ENCODE results near the gene RPS28. TPM values are rescaled to one million over a fixed set of nuclear protein-coding genes. Genes with fewer than 3 reads are reported as not detected.
"Not testable (repeated sequence)": the region's sequence is repeated elsewhere in the genome, so short reads cannot be mapped to it uniquely, and the experiment has no call there.

The RPS28 gene
- total RNA-seq, 2 experiments from 2014 or later, result 1,636 to 2,253 TPM

- no peaks in the 10 kb centered on the region for H4K20me1 ChIP-seq (ENCODE audit: insufficient read depth, low read length)
- H3K27ac ChIP-seq (ENCODE audit: low read depth, low read length, poor library complexity, severe bottlenecking), result no peak overlapping the region
- CTCF ChIA-PET (ENCODE audit: unreplicated experiment), result no interaction called here
- no peaks in the 10 kb centered on the region for H3K79me2 ChIP-seq (ENCODE audit: insufficient read depth, low read depth, low read length)
- BruUV-seq (replicated peaks), result no TSS peak
- no peak overlapping the region for H2AFZ ChIP-seq (ENCODE audit: low read length)
- no peaks in the 10 kb centered on the region for H3K9me2 ChIP-seq (ENCODE audit: insufficient read depth, low read length)
- intact Hi-C loops (cut with micrococcal nuclease; ENCODE audit: unreplicated experiment), result no loop called here
- no peak for DNase-seq (ENCODE audit: low spot score)
- H3K9me3 ChIP-seq (ENCODE audit: low read length), result no peaks in the 10 kb centered on the region
- POLR2A ChIA-PET, result no interaction called here
- no peaks in the 10 kb centered on the region for H3K36me3 ChIP-seq (ENCODE audit: insufficient read depth, low read length)
- no peak for TF ChIP-seq EZH2phosphoT487 (IDR thresholded peaks at IDR 0.05; ENCODE audit: borderline replicate concordance, low read depth, low read length)
- TF ChIP-seq, protein P1, sequence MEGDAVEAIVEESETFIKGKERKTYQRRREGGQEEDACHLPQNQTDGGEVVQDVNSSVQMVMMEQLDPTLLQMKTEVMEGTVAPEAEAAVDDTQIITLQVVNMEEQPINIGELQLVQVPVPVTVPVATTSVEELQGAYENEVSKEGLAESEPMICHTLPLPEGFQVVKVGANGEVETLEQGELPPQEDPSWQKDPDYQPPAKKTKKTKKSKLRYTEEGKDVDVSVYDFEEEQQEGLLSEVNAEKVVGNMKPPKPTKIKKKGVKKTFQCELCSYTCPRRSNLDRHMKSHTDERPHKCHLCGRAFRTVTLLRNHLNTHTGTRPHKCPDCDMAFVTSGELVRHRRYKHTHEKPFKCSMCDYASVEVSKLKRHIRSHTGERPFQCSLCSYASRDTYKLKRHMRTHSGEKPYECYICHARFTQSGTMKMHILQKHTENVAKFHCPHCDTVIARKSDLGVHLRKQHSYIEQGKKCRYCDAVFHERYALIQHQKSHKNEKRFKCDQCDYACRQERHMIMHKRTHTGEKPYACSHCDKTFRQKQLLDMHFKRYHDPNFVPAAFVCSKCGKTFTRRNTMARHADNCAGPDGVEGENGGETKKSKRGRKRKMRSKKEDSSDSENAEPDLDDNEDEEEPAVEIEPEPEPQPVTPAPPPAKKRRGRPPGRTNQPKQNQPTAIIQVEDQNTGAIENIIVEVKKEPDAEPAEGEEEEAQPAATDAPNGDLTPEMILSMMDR (conservative IDR thresholded peaks at IDR 0.05; ENCODE audit: low read length), result no peak
- H3K4me3 ChIP-seq (ENCODE audit: low read depth, low read length, poor library complexity, severe bottlenecking), result no peak overlapping the region
- no peaks in the 10 kb centered on the region for H3K4me1 ChIP-seq (ENCODE audit: insufficient read depth, low read length, poor library complexity, severe bottlenecking)
- H3K4me2 ChIP-seq (ENCODE audit: low read length), result no peak overlapping the region
Measured at GRCh38 chr19:8352134-8352827, 31.0 kb downstream of the RPS28 start.

DNA sequence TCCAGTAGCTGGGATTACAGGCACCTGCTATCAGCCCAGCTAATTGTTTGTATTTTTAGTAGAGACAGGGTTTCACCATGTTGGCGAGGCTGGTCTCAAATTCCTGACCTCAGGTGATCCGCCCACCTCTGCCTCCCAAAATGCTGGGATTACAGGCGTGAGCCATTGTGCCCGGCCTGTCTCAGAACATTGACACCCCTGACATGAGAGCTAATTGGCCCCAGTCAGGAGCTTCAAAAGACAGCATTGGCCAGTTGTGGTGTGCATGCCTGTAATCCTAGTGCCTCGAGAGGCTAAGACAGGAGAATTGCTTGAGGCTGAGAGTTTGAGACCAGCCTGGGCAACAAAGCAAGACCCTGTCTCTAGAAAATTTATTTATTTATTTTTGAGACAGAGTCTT lies 31.5 kb downstream of the RPS28 start:
- H3K4me3 ChIP-seq (ENCODE audit: low read depth, low read length, poor library complexity, severe bottlenecking); CTCF ChIA-PET (ENCODE audit: unreplicated experiment); H3K9me3 ChIP-seq (ENCODE audit: low read length); intact Hi-C loops (cut with micrococcal nuclease; ENCODE audit: unreplicated experiment); H3K36me3 ChIP-seq (ENCODE audit: insufficient read depth, low read length); H3K4me2 ChIP-seq (ENCODE audit: low read length); DNase-seq (ENCODE audit: low spot score); H4K20me1 ChIP-seq (ENCODE audit: insufficient read depth, low read length); H3K4me1 ChIP-seq (ENCODE audit: insufficient read depth, low read length, poor library complexity, severe bottlenecking); H3K79me2 ChIP-seq (ENCODE audit: insufficient read depth, low read depth, low read length); H3K27ac ChIP-seq (ENCODE audit: low read depth, low read length, poor library complexity, severe bottlenecking); H2AFZ ChIP-seq (ENCODE audit: low read length); H3K9me2 ChIP-seq (ENCODE audit: insufficient read depth, low read length); BruUV-seq (replicated peaks): not testable (repeated sequence)
- POLR2A ChIA-PET, result interaction anchor here (1.3 kb wide), 1 partner anchor 160 kb away, joined by 4 read pairs; no protein-coding TSS in a partner anchor

DNA sequence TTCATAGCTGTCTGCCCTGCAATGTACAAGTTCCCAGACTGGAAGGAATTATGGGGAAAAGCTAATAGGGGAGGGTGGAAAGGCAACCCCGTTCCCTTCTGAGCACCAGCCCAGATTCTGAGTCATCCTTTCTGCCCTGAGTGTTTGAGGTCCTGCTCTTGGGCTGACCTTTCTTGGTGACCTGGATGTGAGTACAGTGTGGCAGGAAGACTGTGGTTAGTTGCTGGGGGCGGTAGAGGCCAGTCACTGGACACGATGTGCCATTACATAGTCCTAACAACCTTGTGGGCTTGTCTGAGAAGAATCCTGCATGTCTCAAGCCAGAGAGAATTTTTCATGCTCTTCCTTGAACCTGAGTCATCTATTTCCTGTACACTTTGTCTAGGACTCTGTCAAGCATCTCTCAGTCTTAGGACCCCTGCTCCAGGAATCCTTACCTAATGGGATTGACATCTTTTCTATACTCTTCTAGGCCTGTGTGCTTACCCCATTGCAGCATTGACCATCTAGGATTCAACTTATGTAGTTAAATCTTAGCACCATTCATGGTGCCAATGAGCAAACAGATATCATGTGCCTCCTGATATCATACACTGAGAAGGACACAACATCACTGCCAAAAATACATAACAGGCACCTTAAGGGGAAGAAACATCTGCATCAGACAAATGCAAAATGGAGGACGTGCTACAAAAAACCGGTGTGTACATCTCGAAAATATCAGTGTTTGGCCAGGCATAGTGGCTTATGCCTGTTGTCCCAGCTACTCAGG lies 34.5 kb downstream of the RPS28 start:
- Histone ChIP-seq H3K4me3 (ENCODE audit: low read depth, low read length, poor library complexity, severe bottlenecking) (no peak overlapping the region), H4K20me1 (ENCODE audit: insufficient read depth, low read length) (no peaks in the 10 kb centered on the region), H3K27ac (ENCODE audit: low read depth, low read length, poor library complexity, severe bottlenecking) (no peak overlapping the region), H2AFZ (ENCODE audit: low read length) (no peak overlapping the region; the same call in 1 of the 2 replicates), H3K4me1 (ENCODE audit: insufficient read depth, low read length, poor library complexity, severe bottlenecking) (no peaks in the 10 kb centered on the region), H3K36me3 (ENCODE audit: insufficient read depth, low read length) (no peaks in the 10 kb centered on the region), H3K9me3 (ENCODE audit: low read length) (no peaks in the 10 kb centered on the region), H3K4me2 (ENCODE audit: low read length) (no peak overlapping the region), H3K79me2 (ENCODE audit: insufficient read depth, low read depth, low read length) (no peaks in the 10 kb centered on the region), H3K9me2 (ENCODE audit: insufficient read depth, low read length) (no peaks in the 10 kb centered on the region)
- ChIA-PET CTCF (ENCODE audit: unreplicated experiment) (no interaction called here), POLR2A (no interaction called here)
- BruUV-seq (replicated peaks), result no TSS peak
- TF ChIP-seq, protein P1 (conservative IDR thresholded peaks at IDR 0.05; ENCODE audit: low read length), result no peak
- no peak for DNase-seq (ENCODE audit: low spot score)
- intact Hi-C loops (cut with micrococcal nuclease; ENCODE audit: unreplicated experiment), result loop anchor here (2.0 kb wide), 3 partner anchors 41 to 225 kb away; no protein-coding TSS in a partner anchor
